IMR-90 (cell line): ENCODE results near the gene ITGB4. TPM values are rescaled to one million over a fixed set of nuclear protein-coding genes. Genes with fewer than 3 reads are reported as not detected.

Experiments
- ATAC-seq: fragments of 200-7000 bp; cut with Tn5 transposase; 2 replicates; pipeline ENCODE4 v1.9.1; 2020; ENCODE audit warnings: low read depth, mild to moderate bottlenecking, moderate library complexity
- BruUV-seq: library from RNA; stranded (reverse); fragments of 400-500 nt; replicated peaks from 2 replicates; lab custom pipeline; 2021; lab: Mats Ljungman, UMichigan
- CTCF ChIA-PET: fragments of 300-600 bp; formaldehyde crosslinking; extraction: SDS; loops from one replicate; lab custom pipeline; 2021; ENCODE audit warnings: antibody characterized with exemption; lab: Yijun Ruan, JAX
- POLR2A ChIA-PET: fragments of 300-600 bp; sonication (Branson Sonifier 250); formaldehyde crosslinking; loops from one replicate; lab custom pipeline; 2022; ENCODE audit warnings: antibody characterized with exemption; ENCODE audit not compliant: unreplicated experiment; lab: Charles Lee
- DNase-seq: peaks from one replicate; pipeline ENCODE4 v3.0.0; 2013
- H2AFZ ChIP-seq: replicated peaks from 2 replicates; pipeline ENCODE3; 2013; ENCODE audit warnings: low read length, mild to moderate bottlenecking; ENCODE audit not compliant: poor library complexity
- H2AK5ac ChIP-seq: 2 replicates; pipeline ENCODE4 v1.6.1; 2013; ENCODE audit warnings: low read depth, low read length, inconsistent platforms
- H2AK9ac ChIP-seq: replicated peaks from 2 replicates; pipeline ENCODE3; 2013; ENCODE audit warnings: mild to moderate bottlenecking, low read depth, low read length, moderate library complexity; ENCODE audit not compliant: poor library complexity
- H2BK120ac ChIP-seq: 2 replicates; pipeline ENCODE4 v1.6.1; 2013; ENCODE audit warnings: low read depth, low read length, inconsistent platforms
- H2BK15ac ChIP-seq: 3 replicates; pipeline ENCODE4 v1.6.1; 2013; ENCODE audit warnings: low read depth, low read length, inconsistent platforms
- H2BK20ac ChIP-seq: 2 replicates; pipeline ENCODE4 v1.6.1; 2013; ENCODE audit warnings: low read depth, mild to moderate bottlenecking, inconsistent platforms, low read length, moderate library complexity
- H2BK5ac ChIP-seq: 2 replicates; pipeline ENCODE4 v1.6.1; 2013; ENCODE audit warnings: mild to moderate bottlenecking, low read depth, low read length, inconsistent platforms; ENCODE audit not compliant: poor library complexity, severe bottlenecking
- H3K14ac ChIP-seq: replicated peaks from 2 replicates; pipeline ENCODE4 v1.6.1; 2013; ENCODE audit warnings: low read depth, low read length, inconsistent platforms
- H3K18ac ChIP-seq: 2 replicates; pipeline ENCODE4 v1.6.1; 2013; ENCODE audit warnings: low read depth, low read length, control low read depth
- H3K23ac ChIP-seq: 2 replicates; pipeline ENCODE4 v1.6.1; 2013; ENCODE audit warnings: low read depth, low read length, inconsistent platforms
- H3K27ac ChIP-seq: 2 replicates; pipeline ENCODE4 v1.5.1; 2013; ENCODE audit warnings: mild to moderate bottlenecking, control low read depth, low read length; ENCODE audit not compliant: insufficient read depth
- H3K27me3 ChIP-seq: 2 replicates; pipeline ENCODE4 v1.6.1; 2013; ENCODE audit warnings: low read length; ENCODE audit not compliant: control insufficient read depth, insufficient read depth
- H3K36me3 ChIP-seq: 2 replicates; pipeline ENCODE4 v1.6.1; 2013; ENCODE audit warnings: low read length, mixed read lengths; ENCODE audit not compliant: control insufficient read depth, insufficient read depth
- H3K4ac ChIP-seq: 2 replicates; pipeline ENCODE4 v1.6.1; 2013; ENCODE audit warnings: low read depth, low read length, inconsistent platforms
- H3K4me1 ChIP-seq: 2 replicates; pipeline ENCODE4 v1.6.1; 2013; ENCODE audit warnings: low read length, mixed read lengths; ENCODE audit not compliant: control insufficient read depth, insufficient read depth
- H3K4me2 ChIP-seq: 2 replicates; pipeline ENCODE4 v1.6.1; 2013; ENCODE audit warnings: low read depth, mild to moderate bottlenecking, control low read depth, low read length, moderate library complexity
- H3K4me3 ChIP-seq: 2 replicates; pipeline ENCODE4 v1.5.1; 2013; ENCODE audit warnings: low read depth, mild to moderate bottlenecking, control low read depth, low read length, moderate library complexity; ENCODE audit not compliant: insufficient read depth
- H3K56ac ChIP-seq: 2 replicates; pipeline ENCODE4 v1.6.1; 2013; ENCODE audit warnings: low read length, inconsistent platforms; ENCODE audit not compliant: insufficient read depth; ENCODE audit errors: extremely low read depth
- H3K79me1 ChIP-seq, 2 experiments: 2 replicates each; pipeline ENCODE4 v1.6.1; 2013; ENCODE audit warnings: low read length in 2 of 2, inconsistent platforms in 1 of 2, low read depth in 1 of 2
- H3K9ac ChIP-seq: 2 replicates; pipeline ENCODE4 v1.6.1; 2013; ENCODE audit warnings: low read depth, low read length, control low read depth
- H3K9me1 ChIP-seq: 2 replicates; pipeline ENCODE4 v1.6.1; 2013; ENCODE audit warnings: low read length, inconsistent platforms; ENCODE audit not compliant: insufficient read depth
- H3K9me3 ChIP-seq: 2 replicates; pipeline ENCODE4 v1.6.1; 2013; ENCODE audit warnings: low read length; ENCODE audit not compliant: control insufficient read depth, insufficient read depth
- H4K20me1 ChIP-seq: 2 replicates; pipeline ENCODE4 v1.6.1; 2013; ENCODE audit warnings: low read length, inconsistent platforms; ENCODE audit not compliant: insufficient read depth
- H4K5ac ChIP-seq: 2 replicates; pipeline ENCODE4 v1.6.1; 2013; ENCODE audit warnings: mild to moderate bottlenecking, low read depth, low read length, control low read depth
- H4K8ac ChIP-seq, 2 experiments: 2 replicates each; pipeline ENCODE4 v1.6.1; 2013; ENCODE audit warnings: low read depth in 2 of 2, low read length in 2 of 2, control low read depth in 1 of 2, inconsistent platforms in 1 of 2
- H4K91ac ChIP-seq: 2 replicates; pipeline ENCODE4 v1.6.1; 2013; ENCODE audit warnings: low read depth, low read length, inconsistent platforms; ENCODE audit not compliant: insufficient read depth
- CEBPB ChIP-seq: IDR thresholded peaks from 2 replicates; pipeline ENCODE4 v1.6.1; 2012; ENCODE audit warnings: low read depth, low read length, improper control_type of control experiment
- RAD21 ChIP-seq: IDR thresholded peaks from 2 replicates; pipeline ENCODE4 v1.6.1; 2012; ENCODE audit warnings: low read length, improper control_type of control experiment
- RCOR1 ChIP-seq: IDR thresholded peaks from 2 replicates; pipeline ENCODE4 v1.6.1; 2012; ENCODE audit warnings: mild to moderate bottlenecking, low read length, improper control_type of control experiment; ENCODE audit not compliant: insufficient replicate concordance
- RFX5 ChIP-seq: IDR thresholded peaks from 2 replicates; pipeline ENCODE4 v1.8.0; 2012; ENCODE audit warnings: low read depth, mild to moderate bottlenecking, low read length, moderate library complexity
- WGBS, 2 experiments: methylation state at CpG; one replicate each; pipeline versions ENCODE4 v1.1.5 to v1.1.7; 2013; ENCODE audit warnings: missing lambda C conversion rate in 2 of 2; ENCODE audit not compliant: insufficient read length in 1 of 2; ENCODE audit errors: extremely low coverage in 2 of 2; 5-methylcytosine and 5-hydroxymethylcytosine counted together
- dilution Hi-C: fragments of 300-500 bp; cut with HindIII; formaldehyde crosslinking; loops from one replicate; pipeline ENCODE4 v1.14.3; 2018; ENCODE audit warnings: low sequenced_read_pairs; ENCODE audit not compliant: unreplicated experiment
- in situ Hi-C: fragments of 300-500 bp; cut with MboI; formaldehyde crosslinking; loops from 3 replicates; pipeline ENCODE4 v1.14.3; 2019; ENCODE audit warnings: low sequenced_read_pairs, inconsistent platforms, mixed read lengths
- intact Hi-C: fragments of 100-400 bp; cut with micrococcal nuclease; formaldehyde crosslinking; loops from 2 replicates; pipeline ENCODE4 v1.10.0; 2022
- polyA plus RNA-seq, 3 experiments: library from polyadenylated mRNA; depleted of rRNA; stranded (reverse); fragments of >200 nt; gene quantifications; 2 replicates each; pipeline ENCODE4 v1.2.3, GENCODE V29; 2012; ENCODE audit warnings: low replicate concordance in 1 of 3
- total RNA-seq: library from RNA; depleted of rRNA; stranded (reverse); fragments of >200 nt; gene quantifications from 2 replicates; pipeline ENCODE4 v1.2.3, GENCODE V29; 2012

Gene ITGB4
- total and polyA plus RNA-seq, 2 of the 4 experiments (the other 2 are of a cell fraction): under 0.01 to 0.27 TPM

DNA sequence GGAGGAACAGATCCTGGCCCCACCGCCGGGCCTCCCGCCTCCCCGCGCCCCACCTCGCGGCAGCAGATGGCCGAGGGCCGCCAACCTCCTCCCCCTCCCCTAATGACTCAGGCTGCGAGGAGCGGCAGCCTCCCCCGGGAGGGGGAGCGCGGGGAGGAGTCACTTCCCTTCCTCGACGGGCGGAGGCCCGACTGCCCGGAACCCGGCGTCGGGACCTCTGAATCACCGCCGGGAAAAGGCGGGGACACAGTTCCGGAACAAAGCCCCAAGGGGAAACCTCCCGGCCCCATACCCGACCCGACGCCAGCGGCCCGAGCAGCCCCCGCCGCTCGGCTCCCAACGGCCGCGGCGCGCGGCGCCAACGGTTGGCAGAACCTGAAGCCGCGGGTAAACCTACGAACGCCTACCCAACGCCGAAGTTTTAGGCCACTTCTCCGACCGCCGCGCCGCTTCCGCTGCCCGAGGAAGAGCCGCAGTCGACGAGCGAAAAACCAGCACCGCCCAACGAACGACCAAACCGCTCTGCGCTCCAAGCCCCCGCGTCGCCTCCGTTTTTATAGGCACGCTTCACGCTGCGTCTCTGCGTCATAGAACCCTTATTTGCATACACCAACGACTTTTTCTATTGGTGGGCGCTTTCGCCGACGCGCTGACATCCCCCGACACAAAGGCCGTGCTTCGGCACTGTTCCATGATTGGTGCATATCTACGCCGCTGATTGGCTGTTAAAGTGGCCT lies 58.2 kb downstream of the ITGB4 start (continued):
- TF ChIP-seq RAD21 (no peak), CEBPB (no peak), RCOR1 (no peak)

DNA sequence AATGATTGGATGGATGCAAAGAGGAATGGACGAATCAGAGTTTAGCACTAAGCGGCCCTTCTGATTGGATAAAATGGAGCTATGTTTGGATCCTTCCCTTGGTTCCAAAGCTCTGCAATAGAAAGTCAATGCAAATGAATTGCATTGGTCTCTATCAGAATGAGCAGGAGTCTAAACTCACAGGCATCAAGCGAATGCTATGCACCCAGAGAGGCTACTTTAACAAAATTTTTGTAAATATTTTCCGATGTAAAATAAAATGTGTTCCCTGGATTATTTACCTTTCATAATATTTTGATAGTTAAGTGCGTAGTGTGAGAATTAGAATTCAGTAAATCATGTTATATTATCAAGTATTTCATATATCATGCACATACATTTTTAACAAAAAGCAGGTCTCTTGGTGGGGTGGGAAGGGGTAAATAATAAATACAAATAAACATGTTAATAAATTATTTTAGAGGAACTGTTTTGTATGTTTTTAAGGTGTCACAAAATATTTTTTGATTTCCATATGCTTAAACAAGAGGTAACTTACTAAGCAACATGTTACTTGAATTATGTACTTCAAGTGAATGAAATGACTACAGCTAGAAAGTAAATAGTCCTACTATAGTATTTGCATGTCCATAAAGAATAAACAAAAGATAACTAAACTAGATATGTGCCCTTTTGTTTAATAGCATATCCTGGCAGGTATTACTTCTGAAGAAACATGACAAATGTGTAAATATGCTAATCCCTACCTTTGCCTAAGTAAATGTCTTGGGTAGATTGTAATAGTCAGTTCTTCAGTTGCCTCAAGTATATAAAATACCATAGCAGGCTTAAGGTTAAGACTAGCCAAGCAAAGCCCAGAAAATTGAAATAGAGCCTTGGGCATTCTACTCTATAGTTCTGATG lies 59.0 kb downstream of the ITGB4 start:
- CTCF ChIA-PET: interaction anchor here (0.6 to 1.0 kb wide), 3 partner anchors 27 to 406 kb away, joined by 3 to 4 read pairs (median 4); no protein-coding TSS in a partner anchor
- Histone ChIP-seq H3K4me2 (peak overlapping the region; percentile 9; the same call in 1 of the 2 replicates), H3K27ac (no peak overlapping the region), H3K9me1 (peaks cover 16% of the 10 kb centered on the region), H3K79me1 (peaks cover 16 to 42% of the 10 kb centered on the region in 2 experiments), H3K23ac (no peak overlapping the region), H2AK9ac (no peak overlapping the region), H3K9ac (no peak overlapping the region), H3K36me3 (peaks cover 22% of the 10 kb centered on the region), H2AFZ (no peak overlapping the region), H2AK5ac (no peak overlapping the region), H2BK20ac (no peak overlapping the region), H3K14ac (no peak overlapping the region), H4K91ac (no peak overlapping the region), H3K56ac (no peak overlapping the region), H2BK5ac (no peak overlapping the region), H3K9me3 (no peaks in the 10 kb centered on the region), H2BK120ac (no peak overlapping the region), H4K20me1 (peaks cover 44% of the 10 kb centered on the region), H4K8ac (no peak overlapping the region), H3K18ac (no peak overlapping the region), H4K5ac (no peak overlapping the region), H2BK15ac (no peak overlapping the region), H3K4ac (no peak overlapping the region), H3K27me3 (no peaks in the 10 kb centered on the region), H3K4me1 (peaks cover 7% of the 10 kb centered on the region), H3K4me3 (no peak overlapping the region)
- POLR2A ChIA-PET: interaction anchor here (0.5 to 1.0 kb wide), 19 partner anchors 8 to 219 kb away, joined by 3 to 12 read pairs (median 3); partner anchors contain the start of genes GALK1, TRIM65 and WBP2
- dilution Hi-C loops: no loop called here
- no peak; the same call in 1 of the 2 replicates for TF ChIP-seq RFX5
- in situ Hi-C loops: no loop called here
- intact Hi-C loops: loop anchor here (5.0 to 10.0 kb wide), 2 partner anchors 47 to 95 kb away; partner anchors contain the start of gene TRIM47
- BruUV-seq: no TSS peak
- DNase-seq (no peak), ATAC-seq (no peak)
- no CpG with 5 or more reads among the region's 5 CpGs for WGBS, 2 experiments
